ENCODE results near the gene DNA2.

DNA sequence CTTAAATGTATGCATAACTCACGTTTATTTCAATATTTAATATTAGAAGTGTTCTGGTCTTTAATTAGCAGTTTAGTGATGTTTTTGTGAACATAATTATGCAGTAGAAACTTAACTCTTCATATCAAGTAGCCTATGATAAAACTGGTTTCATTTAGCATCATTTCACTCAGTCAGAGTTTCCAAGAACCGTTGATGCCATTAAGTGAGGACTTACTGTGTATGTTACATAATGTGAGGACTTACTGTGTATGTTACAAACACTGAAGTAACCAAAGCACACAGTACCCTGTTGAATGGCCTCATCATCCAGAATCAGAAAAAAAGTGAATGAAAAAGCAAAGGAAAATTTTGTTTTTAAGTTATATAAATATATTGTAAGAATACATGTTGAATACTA, 106.2 kb downstream of the DNA2 start:
- no peak for TF ChIP-seq YY1 (IDR thresholded peaks at IDR 0.05; ENCODE audit: insufficient read depth, insufficient read length)
- TF ChIP-seq SUZ12 (IDR thresholded peaks at IDR 0.05; ENCODE audit: extremely low read depth, insufficient read depth, insufficient read length): no peak
- TF ChIP-seq ZNF274 (IDR thresholded peaks at IDR 0.05; ENCODE audit: low read depth, low read length): no peak
